A673 (cell line): ENCODE data around the gene IBA57. TPM values are rescaled to one million over a fixed set of nuclear protein-coding genes. Genes with fewer than 3 reads are reported as not detected.

Source experiments
- BruUV-seq: library from RNA; stranded (reverse); fragments of 400-500 nt; replicated peaks from 2 replicates; lab custom pipeline; 2021; lab: Mats Ljungman, UMichigan
- CTCF ChIA-PET: fragments of 300-600 bp; sonication (Branson Sonifier 250); formaldehyde crosslinking; loops from one replicate; lab custom pipeline; 2022; ENCODE audit warnings: antibody characterized with exemption; lab: Charles Lee
- POLR2A ChIA-PET: fragments of 300-600 bp; sonication (Branson Sonifier 250); formaldehyde crosslinking; loops from one replicate; lab custom pipeline; 2022; ENCODE audit warnings: antibody characterized with exemption; ENCODE audit not compliant: low non-redundant PET; lab: Charles Lee
- DNase-seq: peaks from one replicate; pipeline ENCODE4 v3.0.0-alpha.2; 2015; ENCODE audit warnings: low spot score
- H3K27ac ChIP-seq: fragments of 200-600 bp; sonication (generic); 2 replicates; pipeline ENCODE4 v1.5.1; 2016; ENCODE audit warnings: mixed run types, low read depth, mild to moderate bottlenecking, mixed read lengths, antibody characterized with exemption, low read length; ENCODE audit not compliant: poor library complexity, severe bottlenecking
- H3K27me3 ChIP-seq: fragments of 200-600 bp; sonication (generic); replicated peaks from 2 replicates; pipeline ENCODE4 v1.6.1; 2017; ENCODE audit warnings: mixed run types, low read depth, mild to moderate bottlenecking, mixed read lengths, antibody characterized with exemption, low read length; ENCODE audit not compliant: insufficient read depth, poor library complexity
- H3K36me3 ChIP-seq: fragments of 200-600 bp; sonication (generic); 2 replicates; pipeline ENCODE4 v1.6.1; 2016; ENCODE audit warnings: mixed run types, mild to moderate bottlenecking, mixed read lengths, antibody characterized with exemption, low read length; ENCODE audit not compliant: insufficient read depth, poor library complexity, severe bottlenecking
- H3K4me1 ChIP-seq: fragments of 200-600 bp; sonication (generic); 2 replicates; pipeline ENCODE4 v1.6.1; 2017; ENCODE audit warnings: mixed run types, mild to moderate bottlenecking, mixed read lengths, antibody characterized with exemption, low read length; ENCODE audit not compliant: insufficient read depth, poor library complexity, severe bottlenecking
- H3K4me3 ChIP-seq: fragments of 200-600 bp; sonication (generic); 2 replicates; pipeline ENCODE4 v1.5.1; 2016; ENCODE audit warnings: low read depth, mixed run types, mild to moderate bottlenecking, mixed read lengths, low read length; ENCODE audit not compliant: poor library complexity, severe bottlenecking
- H3K9me3 ChIP-seq: fragments of 200-600 bp; sonication (generic); 2 replicates; pipeline ENCODE4 v1.6.1; 2016; ENCODE audit warnings: mixed run types, low read depth, mild to moderate bottlenecking, mixed read lengths, antibody characterized with exemption, low read length; ENCODE audit not compliant: poor library complexity, severe bottlenecking
- CTCF ChIP-seq: fragments of 300-800, 200-600 bp; sonication (generic); conservative IDR thresholded peaks from 2 replicates; pipeline ENCODE4 v1.5.1; 2017; ENCODE audit warnings: low read depth, mild to moderate bottlenecking, antibody characterized with exemption, low read length, moderate library complexity, mixed read lengths
- EZH2 ChIP-seq: fragments of 200-600 bp; sonication (generic); IDR thresholded peaks from 2 replicates; pipeline ENCODE4 v1.6.1; 2017; ENCODE audit warnings: borderline replicate concordance, low read depth, mild to moderate bottlenecking, mixed read lengths, antibody characterized with exemption, low read length; ENCODE audit not compliant: poor library complexity, severe bottlenecking
- intact Hi-C: fragments of 100-400 bp; cut with micrococcal nuclease; formaldehyde crosslinking; loops from one replicate; pipeline ENCODE4 v1.10.0; 2022; ENCODE audit not compliant: unreplicated experiment
- total RNA-seq: library from RNA; stranded (reverse); gene quantifications from 2 replicates; pipeline ENCODE4 v1.2.3, GENCODE V29; 2021

The IBA57 gene
- total RNA-seq, 1 experiment from 2014 or later = 12.1 TPM

- Histone ChIP-seq H3K36me3 (no peaks in the 10 kb centered on the region), H3K27me3 (peaks cover 6% of the 10 kb centered on the region), H3K27ac (no peak overlapping the region), H3K4me1 (no peaks in the 10 kb centered on the region), H3K4me3 (no peak overlapping the region), H3K9me3 (no peaks in the 10 kb centered on the region)
- intact Hi-C loops = no loop called here
- ChIA-PET POLR2A (no interaction called here), CTCF (interaction anchor here (0.6 kb wide), 1 partner anchor 422 kb away, joined by 3 read pairs; no protein-coding TSS in a partner anchor)
- no TSS peak for BruUV-seq
- TF ChIP-seq CTCF = no peak
- no peak for TF ChIP-seq EZH2
- no peak for DNase-seq
Observed at GRCh38 chr1:228152097-228152917, 13.3 kb upstream of the IBA57 start.

GRCh38 chr1:228152918-228153258 lies 12.7 kb upstream of the IBA57 start:
- H3K27ac ChIP-seq = no peak overlapping the region
- POLR2A ChIA-PET = no interaction called here
- no peaks in the 10 kb centered on the region for H3K36me3 ChIP-seq
- CTCF ChIA-PET = no interaction called here
- BruUV-seq = no TSS peak
- no peak overlapping the region for H3K4me3 ChIP-seq
- no peaks in the 10 kb centered on the region for H3K4me1 ChIP-seq
- intact Hi-C loops = no loop called here
- TF ChIP-seq EZH2 = no peak
- no peak for TF ChIP-seq CTCF
- H3K27me3 ChIP-seq = peaks cover 6% of the 10 kb centered on the region
- no peaks in the 10 kb centered on the region for H3K9me3 ChIP-seq
- no peak for DNase-seq

- H3K4me1 ChIP-seq = no peaks in the 10 kb centered on the region
- no peak for TF ChIP-seq CTCF
- no peak for TF ChIP-seq EZH2
- no peak overlapping the region for H3K4me3 ChIP-seq
- peaks cover 17% of the 10 kb centered on the region for H3K27me3 ChIP-seq
- no peak overlapping the region for H3K27ac ChIP-seq
- no TSS peak for BruUV-seq
- POLR2A ChIA-PET = no interaction called here
- CTCF ChIA-PET = no interaction called here
- H3K9me3 ChIP-seq = no peaks in the 10 kb centered on the region
- H3K36me3 ChIP-seq = no peaks in the 10 kb centered on the region
- intact Hi-C loops = no loop called here
- no peak for DNase-seq
Observed at GRCh38 chr1:228154021-228154669, 11.5 kb upstream of the IBA57 start.
